Amniotic epithelial cell (primary cell): ENCODE measurements around the gene B3GALT5.
"Not testable (repeated sequence)": the region's sequence is repeated elsewhere in the genome, so short reads cannot be mapped to it uniquely, and the experiment has no call there.

Source experiments
- DNase-seq: peaks from one replicate; pipeline ENCODE4 v3.0.0-alpha.2; 2010; ENCODE audit warnings: low read depth

The B3GALT5 gene

GRCh38 chr21:39612233-39613040 is at the start of gene B3GALT5:
Gene B3GALT5, plus strand, starts transcription at chr21:39612940. Its CDS starts 47,620 bp downstream, at chr21:39660560.
- peak; percentile 34 for DNase-seq

GRCh38 chr21:39564200-39564599 is 48.5 kb upstream of the B3GALT5 start:
- DNase-seq = no peak

GRCh38 chr21:39567180-39567972 is 45.4 kb upstream of the B3GALT5 start:
- no peak for DNase-seq

- DNase-seq = no peak
These were observed 44.4 kb upstream of the B3GALT5 start for GRCh38 chr21:39568361-39568760.

- peak; percentile 4 for DNase-seq
These were observed 37.0 kb upstream of the B3GALT5 start for GRCh38 chr21:39575775-39576174.

GRCh38 chr21:39576518-39577128 is 36.1 kb upstream of the B3GALT5 start:
- DNase-seq = no peak

- no peak for DNase-seq
These were observed 32.9 kb upstream of the B3GALT5 start for GRCh38 chr21:39579734-39580332.

- DNase-seq = no peak
These were observed 32.0 kb upstream of the B3GALT5 start for GRCh38 chr21:39580744-39581143.

GRCh38 chr21:39581414-39581813 is 31.3 kb upstream of the B3GALT5 start:
- no peak for DNase-seq

GRCh38 chr21:39582749-39583148 is 30.0 kb upstream of the B3GALT5 start:
- no peak for DNase-seq

GRCh38 chr21:39583586-39583985 is 29.2 kb upstream of the B3GALT5 start:
- not testable (repeated sequence) for DNase-seq

- DNase-seq = no peak
These were observed 25.4 kb upstream of the B3GALT5 start for GRCh38 chr21:39587376-39587775.

GRCh38 chr21:39588884-39589283 is 23.9 kb upstream of the B3GALT5 start:
- DNase-seq = no peak

GRCh38 chr21:39593522-39593921 is 19.2 kb upstream of the B3GALT5 start:
- peak; percentile 40 for DNase-seq

- DNase-seq = no peak
These were observed 17.3 kb upstream of the B3GALT5 start for GRCh38 chr21:39595465-39595864.

- no peak for DNase-seq
These were observed 15.1 kb upstream of the B3GALT5 start for GRCh38 chr21:39597595-39597994.

- no peak for DNase-seq
These were observed 13.4 kb upstream of the B3GALT5 start for GRCh38 chr21:39599191-39599970.

- DNase-seq = no peak
These were observed 11.4 kb upstream of the B3GALT5 start for GRCh38 chr21:39601187-39601928.

- DNase-seq = no peak
These were observed 10.6 kb upstream of the B3GALT5 start for GRCh38 chr21:39602076-39602689.

- no peak for DNase-seq
These were observed 9.9 kb upstream of the B3GALT5 start for GRCh38 chr21:39602793-39603192.
